HT1080 (cell line): ENCODE data around the gene ITIH5. TPM values are rescaled to one million over a fixed set of nuclear protein-coding genes. Genes with fewer than 3 reads are reported as not detected.
A peak's percentile ranks its signal among the peaks of the same experiment; 100 is the strongest.
"Not testable (repeated sequence)": the region's sequence is repeated elsewhere in the genome, so short reads cannot be mapped to it uniquely, and the experiment has no call there.

Experiments used
- DNase-seq: peaks from one replicate; pipeline ENCODE4 v3.0.0-alpha.2; 2015; ENCODE audit warnings: low read depth
- polyA plus RNA-seq, 2 experiments: library from polyadenylated mRNA; depleted of rRNA; stranded (reverse); fragments of >200 nt; gene quantifications; 2 replicates each; pipeline ENCODE4 v1.2.3, GENCODE V29; 2015
- total RNA-seq: library from RNA; depleted of rRNA; stranded (reverse); fragments of >200 nt; shearing (Covaris generic); gene quantifications from 2 replicates; pipeline ENCODE4 v1.2.3, GENCODE V29; 2014; rRNA removed

Gene ITIH5
- total RNA-seq = not detected in 2 replicates
- polyA plus RNA-seq (2015; cell fraction: cytosol; rRNA removed) = not detected in 2 replicates
- not detected in 2 replicates for polyA plus RNA-seq (2015; cell fraction: nucleus; rRNA removed)

DNA sequence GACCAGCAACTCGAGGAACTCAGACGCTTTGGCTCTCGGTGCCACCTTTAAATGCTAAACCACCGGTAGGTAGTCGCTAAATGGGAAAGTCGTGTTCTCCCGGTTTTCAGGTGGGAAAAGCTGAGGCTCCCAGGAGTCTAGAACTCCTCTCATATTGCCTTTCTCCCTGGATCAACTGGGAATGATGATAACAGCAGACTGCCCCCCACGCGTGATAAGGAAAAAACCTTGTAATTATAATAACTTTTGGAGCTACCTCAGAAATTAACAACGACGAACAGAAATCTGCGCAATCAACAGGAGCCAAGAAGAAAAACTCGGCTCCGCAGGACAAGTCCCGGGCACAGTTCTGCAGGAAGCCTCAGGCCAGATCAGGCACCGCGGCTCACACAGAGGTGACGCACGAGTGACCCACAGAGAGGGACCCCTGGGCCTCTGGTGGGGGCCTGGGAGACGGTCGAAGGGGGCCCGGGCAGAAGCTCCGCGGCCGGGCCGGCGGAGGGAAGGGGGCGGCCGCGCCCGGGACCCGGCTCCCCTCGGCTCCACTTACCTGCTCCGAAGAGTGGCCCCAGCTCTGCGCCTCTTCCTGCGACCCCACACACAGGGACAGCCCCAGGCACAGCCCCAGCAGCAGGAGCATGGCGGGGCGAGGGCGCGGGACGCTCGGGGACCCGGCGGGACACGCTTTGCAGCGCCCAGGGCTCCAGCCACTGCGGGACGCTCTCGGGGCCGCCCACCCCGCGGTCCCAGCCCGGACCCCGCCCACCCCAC is at the start of gene ITIH5:
TSS of gene ITIH5 (minus strand) at position 714 of the 771 bp plus-strand sequence. CDS start at position 640, 74 bp downstream.
- no peak for DNase-seq

DNA sequence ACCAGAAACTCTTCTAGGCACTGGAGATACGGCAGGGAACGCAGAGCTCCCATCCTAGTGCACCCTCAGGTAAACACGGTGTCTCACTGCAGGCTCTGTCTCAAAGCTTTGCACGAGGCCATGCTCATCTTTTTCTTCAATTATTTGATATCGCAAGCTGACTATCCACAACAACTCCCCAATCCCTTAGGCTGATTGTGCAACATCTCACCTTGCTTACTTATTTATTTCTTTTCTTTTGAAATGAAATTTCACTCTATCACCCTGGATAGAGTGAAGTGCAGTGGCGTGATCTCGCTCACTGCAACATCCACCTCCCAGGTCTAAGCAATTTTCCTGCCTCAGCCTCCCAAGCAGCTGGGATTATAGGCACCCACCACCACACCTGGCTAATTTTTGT is 48.7 kb upstream of the ITIH5 start:
- no peak for DNase-seq

DNA sequence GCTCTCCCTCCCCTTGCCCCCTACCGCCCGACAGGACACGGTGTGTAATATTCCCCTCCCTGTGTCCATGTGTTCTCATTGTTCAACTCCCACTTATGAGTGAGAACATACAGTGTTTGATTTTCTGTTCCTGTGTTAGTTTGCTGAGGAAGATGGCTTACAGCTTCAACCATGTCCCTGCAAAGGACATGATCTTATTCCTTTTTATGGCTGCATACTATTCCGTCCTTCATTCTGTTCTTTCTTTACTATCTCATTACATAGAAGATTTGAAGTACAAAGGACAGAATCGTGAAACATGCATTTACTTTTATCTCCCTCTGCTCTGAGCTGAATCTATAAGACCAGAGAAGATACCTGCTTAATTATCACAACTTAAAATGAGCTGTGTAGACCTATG is 44.3 kb upstream of the ITIH5 start:
- not testable (repeated sequence) for DNase-seq

DNA sequence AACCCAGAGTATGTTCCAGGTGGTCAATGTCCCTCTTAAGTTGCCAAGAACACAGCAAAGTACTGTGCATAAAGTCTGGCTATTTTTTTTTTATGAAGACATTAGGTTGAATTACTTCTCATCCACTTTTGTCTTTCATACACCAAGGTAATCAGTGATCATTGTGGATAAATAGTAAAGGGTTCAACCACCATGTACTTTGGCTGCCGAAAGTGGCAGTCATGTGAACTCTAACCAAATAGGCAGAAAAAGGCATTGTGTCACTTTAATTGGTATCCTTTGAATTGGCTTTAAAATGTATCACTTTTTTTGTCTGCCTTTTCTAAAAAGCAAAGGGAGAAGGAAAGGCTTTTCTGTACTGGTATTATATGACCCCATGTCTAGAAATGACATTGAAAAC is 43.7 kb upstream of the ITIH5 start:
- no peak for DNase-seq

DNA sequence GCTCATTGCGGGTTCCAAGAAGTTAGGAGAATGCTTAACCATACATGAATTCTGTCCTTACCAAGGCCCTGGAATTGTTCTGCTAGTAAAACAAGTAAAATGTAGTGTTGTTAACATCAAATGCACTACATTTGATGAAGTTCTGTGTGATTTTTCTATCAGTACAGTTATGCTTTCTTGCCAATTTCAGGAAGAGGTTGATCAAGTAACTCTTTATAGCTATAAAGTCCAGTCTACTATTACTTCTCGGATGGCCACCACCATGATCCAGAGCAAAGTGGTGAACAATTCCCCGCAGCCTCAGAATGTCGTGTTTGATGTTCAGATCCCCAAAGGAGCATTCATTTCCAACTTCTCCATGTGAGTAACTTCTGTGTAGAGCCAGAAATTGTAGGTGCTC is 42.1 kb upstream of the ITIH5 start:
- DNase-seq = no peak

DNA sequence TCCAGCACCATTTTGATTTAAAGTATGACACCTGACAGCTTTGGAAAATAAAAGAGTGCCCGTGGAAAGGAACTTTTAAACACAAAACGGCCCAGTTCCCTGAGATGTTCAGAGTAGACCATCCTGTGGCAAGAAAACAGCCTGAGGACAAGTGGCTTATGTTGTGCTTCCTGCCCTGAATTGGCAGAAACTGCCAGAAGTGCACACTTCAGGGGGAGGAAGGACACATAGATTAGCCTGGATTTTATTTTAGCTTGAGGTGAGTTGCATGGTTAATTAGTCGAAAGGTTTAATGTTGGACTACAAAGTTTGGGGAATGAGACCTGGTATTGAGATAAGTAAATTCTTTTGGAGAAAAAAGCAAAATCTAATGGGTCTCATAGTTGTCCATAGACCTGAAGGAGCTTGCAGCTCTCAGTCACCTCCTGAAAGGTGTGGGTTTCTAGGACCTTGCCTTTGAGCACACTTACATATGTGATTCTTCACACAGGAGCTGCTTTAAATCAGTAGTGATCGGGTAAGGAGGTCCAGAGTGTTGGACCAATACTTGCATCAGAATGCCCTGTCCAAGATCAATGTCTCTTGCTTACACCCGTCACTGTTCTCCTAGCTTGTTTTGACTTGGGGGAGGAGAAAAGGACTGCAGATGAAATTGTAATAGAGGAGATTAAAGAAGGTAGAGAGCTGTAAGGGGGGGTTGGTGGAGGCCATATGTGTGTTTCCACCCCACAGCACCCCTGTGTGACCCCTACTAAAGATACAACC is 41.3 kb upstream of the ITIH5 start:
- no peak for DNase-seq

DNA sequence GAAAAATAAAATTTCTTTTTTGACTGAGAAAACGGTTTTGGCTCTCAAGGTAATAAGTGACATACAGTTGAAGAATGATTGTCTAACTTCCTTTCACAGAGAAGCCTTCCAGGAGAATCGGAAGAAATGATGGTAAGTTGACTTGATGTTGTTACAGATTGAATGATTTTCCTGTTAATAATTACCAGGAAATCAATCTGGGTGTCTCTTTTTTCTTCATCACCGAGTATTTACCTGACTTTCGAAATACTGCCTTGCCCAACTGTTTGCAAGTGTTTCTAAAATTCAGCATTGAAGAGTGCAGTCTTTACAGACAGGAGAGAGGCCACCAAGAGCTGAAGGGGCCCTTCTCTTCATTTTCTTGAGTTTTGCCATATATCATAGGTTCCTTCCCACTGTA is 40.3 kb upstream of the ITIH5 start:
- no peak for DNase-seq

DNA sequence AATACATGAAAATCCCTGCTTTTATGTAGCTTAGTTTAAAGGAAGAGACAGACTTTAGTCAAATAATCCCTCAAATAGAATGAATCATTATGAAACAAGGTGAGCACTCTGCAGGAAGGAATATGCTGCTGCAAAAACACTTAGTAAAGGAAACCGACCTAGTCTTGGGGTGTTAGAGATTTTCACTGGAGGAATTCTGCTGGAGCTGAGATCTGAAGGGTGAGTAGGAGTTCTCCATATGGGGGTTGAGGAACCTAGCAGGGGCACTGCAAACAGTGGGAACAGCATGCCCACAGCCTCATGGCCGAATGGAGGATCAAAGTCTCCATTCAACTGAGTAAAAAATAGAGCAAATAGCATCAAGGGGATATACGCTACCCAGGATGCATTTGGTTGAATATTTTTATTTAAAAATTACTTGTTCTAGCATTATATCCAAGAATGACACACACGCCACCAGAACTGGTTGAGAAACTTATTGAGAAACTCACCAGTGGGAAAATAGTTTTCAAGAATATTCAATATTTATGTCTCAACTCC is 39.8 kb upstream of the ITIH5 start:
- DNase-seq = no peak

DNA sequence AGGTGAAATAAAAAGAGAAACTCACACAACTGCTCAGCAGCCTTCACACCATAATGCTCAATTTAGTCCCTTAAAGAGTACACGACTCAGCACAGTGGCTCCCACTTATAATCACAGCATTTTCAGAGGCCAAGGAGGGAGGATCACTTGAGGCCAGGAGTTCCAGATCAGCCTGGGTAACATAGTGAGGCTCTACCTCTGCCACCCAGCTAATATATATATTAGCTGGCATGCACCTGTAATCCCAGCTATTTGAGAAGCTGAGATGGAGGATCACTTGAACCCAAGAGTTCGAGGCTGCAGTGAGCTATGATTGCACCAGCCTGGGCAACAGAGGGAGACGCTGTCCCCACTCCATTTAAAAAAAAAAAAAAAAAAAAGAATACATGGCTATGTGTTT is 38.6 kb upstream of the ITIH5 start:
- no peak for DNase-seq

DNA sequence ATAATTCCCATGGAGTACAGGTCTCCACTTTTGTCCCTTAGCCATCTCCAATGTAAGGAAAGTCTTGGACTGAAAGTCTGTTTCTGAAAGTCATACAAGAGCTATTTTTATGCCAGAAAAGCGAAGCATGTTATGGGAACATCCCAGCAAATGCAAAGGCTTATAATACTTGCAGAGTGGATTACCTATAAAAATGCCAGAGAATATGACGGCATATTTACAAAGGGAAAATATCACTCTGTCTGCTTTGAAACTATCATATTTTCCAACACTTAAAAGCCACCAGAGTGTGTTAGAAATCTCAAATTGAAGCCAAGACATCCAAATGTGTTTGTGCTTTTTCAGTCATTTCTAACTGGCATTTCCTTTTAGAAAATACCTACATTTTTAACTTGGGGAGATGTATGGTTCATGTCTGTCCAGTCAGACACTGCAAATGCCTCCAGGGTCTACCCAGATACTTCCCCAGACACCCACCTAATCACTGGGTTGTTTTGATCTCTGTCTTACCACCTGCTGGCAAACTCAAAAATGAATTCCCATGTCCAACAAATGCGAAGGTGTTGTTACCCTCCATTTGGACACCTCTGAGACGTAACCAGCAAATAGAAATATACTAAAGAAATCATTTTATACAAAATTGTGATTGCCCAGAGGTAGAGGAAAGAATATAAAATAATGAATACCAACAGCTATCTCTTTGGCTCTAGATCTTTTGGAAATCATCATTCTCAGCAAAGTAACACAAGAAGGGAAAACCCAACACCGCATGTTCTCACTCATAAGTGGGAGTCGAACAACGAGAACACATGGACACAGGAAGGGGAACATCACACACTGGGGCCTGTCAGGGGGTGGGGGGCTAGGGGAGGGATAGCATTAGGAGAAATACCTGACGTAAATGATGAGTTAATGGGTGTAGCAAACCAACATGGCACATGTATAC is 37.6 kb upstream of the ITIH5 start:
- DNase-seq = no peak

DNA sequence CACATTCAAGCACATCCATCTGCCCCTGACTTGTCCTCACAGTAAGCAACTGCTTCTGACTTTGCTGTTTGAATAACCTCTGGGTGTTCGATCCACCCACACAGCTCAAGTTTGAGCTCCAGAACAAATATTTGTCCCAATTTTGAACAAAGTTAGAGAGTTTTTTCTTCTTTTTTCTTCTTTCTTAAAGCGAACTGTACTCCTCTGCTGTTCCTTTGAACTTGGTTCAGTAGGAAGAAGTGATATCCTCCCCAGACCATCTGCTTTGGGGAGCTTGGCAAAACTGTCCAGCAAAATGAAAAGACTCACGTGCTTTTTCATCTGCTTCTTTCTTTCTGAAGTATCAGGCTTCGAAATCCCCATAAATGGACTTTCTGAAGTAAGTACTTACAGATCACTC is 36.4 kb upstream of the ITIH5 start, which contains the start of gene ITIH2:
TSS of gene ITIH2 (plus strand) at position 177 of the 400 bp plus-strand sequence. CDS start at position 296, 119 bp downstream.
- DNase-seq = no peak

DNA sequence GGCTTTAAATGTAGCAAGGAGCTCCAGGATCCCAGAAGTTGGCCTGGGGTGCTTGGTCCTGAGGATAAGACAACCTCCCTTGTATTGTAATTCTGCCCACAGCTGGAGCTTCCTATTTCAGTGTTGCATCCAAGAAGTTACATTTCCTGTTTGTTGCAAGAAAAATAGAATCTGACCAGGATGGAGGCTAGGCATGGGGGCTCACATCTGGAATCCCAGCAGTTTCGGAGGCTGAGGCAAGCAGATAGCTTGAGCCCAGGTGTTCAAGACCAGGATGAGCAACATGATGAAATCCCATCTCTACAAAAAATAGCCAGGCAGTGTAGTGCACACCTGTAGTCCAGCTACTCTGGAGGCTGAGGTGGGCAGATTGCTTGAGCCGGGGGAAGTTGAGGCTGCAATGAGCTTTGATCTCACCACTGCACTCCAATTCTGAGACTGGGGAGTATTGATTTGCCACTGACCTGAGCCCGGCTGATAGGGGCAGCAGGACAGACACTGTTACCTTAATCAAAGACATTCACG is 35.6 kb upstream of the ITIH5 start:
- no peak for DNase-seq

DNA sequence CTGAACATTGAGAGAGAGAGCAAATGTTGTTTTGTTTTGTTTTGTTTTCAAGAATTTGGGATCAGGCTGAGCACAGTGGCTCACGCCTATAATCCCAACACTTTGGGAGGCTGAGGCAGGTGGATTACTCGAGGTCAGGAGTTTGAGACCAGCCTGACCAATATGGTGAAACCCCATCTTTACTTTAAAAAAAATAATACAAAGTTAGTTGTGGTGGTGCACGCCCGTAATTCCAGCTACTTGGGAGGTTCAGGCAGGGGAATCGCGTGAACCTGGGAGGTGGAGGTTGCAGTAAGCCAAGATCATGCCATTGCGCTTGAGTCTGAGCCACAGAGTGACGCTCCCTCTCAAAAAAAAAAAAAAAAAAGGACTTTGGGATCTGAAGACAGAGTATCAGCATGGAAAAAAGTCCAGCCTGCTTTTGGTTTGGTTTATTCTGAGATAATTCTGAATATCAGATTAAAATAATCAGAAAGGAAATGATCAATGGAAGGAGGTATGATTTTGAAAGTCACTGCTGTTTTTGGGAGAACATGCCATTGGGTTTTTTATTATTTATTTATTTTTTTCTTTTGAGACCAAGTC is 34.5 kb upstream of the ITIH5 start:
- no peak for DNase-seq

DNA sequence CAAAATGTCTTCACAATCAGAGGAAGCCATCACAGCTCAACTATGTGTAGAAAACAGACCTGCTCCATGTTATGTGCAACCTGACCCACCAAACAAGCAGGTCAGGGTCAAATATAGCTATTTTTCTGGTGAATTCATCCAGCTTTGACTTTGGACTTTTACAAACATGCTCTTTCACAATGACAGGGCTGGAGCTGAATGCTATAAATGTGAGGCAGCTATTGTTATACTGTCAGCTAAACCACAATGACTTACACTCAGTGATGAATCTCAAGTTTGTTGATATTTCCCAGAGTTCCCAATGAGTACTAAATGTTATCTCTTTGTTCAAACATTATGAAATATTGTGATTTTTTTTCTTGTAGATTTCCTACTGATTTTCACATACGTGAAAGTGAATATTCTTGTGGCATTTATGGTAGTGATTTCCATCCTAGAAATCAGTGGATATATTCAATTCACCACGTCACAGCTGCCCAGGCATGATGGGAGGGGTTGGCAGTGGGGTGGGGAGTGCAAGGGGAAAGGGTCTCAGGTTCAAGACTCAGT is 33.9 kb upstream of the ITIH5 start:
- DNase-seq = peak; percentile 54

DNA sequence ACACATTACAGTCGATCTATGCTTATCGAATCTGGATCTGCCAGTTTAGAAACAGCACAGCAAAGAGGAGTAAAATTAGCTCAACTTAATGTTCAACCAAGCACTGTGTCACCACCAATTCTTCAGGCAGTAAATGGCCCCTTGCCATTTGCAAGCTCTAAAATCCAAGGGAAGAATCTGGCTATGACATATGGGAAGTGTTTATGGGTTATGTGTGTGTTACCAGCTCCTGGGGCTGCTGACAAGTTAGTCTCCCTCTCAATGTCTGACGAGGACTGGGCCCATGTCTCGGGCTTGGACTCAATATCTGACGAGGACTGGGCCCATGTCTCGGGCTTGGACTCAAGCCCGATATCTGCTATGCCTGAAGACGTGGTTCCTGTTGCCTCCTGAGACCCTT is 30.7 kb upstream of the ITIH5 start:
- peak; percentile 17 for DNase-seq

DNA sequence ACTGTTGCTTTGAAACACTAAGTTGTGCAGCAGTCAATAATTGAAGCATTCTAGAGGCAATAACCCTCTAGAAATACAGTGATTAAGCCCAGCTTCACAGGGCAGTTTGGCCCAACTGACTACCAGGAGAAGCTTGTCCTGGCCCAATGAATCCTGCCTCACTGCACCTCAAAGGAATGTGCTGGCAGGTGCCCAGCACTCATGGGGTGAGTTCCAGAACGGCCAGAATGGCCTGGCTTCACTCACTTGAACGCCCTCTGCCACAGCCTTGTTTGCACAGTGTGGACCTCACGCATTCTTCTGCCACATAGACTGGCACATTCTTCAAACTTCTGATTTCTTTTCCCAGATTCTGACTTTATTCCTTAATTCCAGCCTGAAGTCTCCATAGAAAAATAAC is 29.8 kb upstream of the ITIH5 start:
- DNase-seq = peak; percentile 10

DNA sequence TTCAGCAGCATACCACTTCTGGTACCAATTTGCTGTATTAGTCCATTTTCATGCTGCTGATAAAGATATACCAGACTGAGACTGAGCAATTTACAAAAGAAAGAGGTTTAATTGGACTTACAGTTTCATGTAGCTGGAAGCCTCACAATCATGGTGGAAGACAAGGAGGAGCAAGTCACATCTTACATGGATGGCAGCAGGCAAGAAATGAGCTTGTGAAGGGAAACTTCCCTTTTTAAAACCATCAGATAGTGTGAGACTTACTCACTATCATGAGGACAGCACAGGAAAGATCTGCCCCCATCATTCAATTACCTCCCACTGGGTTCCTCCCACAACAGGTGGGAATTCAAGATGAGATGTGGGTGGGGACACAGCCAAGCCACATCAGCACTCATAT is 26.4 kb upstream of the ITIH5 start:
- DNase-seq = not testable (repeated sequence)

DNA sequence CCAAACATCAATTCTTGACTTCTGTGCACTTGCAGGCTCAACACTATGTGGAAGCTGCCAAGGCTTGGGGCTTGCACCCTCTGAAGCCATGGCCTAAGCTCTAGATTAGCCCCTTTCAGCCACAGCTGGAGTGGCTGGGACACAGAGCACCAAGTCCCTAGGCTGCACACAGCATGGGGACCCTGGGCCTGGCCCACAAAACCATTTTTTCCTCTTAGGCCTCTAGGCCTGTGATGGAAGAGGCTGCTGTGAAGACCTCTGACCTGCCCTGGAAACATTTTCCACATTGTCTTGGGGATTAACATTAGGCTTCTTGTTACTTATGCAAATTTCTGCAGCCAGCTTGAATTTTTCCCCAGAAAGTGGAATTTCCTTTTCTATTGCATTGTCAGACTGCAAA is 25.6 kb upstream of the ITIH5 start:
- DNase-seq = not testable (repeated sequence)

DNA sequence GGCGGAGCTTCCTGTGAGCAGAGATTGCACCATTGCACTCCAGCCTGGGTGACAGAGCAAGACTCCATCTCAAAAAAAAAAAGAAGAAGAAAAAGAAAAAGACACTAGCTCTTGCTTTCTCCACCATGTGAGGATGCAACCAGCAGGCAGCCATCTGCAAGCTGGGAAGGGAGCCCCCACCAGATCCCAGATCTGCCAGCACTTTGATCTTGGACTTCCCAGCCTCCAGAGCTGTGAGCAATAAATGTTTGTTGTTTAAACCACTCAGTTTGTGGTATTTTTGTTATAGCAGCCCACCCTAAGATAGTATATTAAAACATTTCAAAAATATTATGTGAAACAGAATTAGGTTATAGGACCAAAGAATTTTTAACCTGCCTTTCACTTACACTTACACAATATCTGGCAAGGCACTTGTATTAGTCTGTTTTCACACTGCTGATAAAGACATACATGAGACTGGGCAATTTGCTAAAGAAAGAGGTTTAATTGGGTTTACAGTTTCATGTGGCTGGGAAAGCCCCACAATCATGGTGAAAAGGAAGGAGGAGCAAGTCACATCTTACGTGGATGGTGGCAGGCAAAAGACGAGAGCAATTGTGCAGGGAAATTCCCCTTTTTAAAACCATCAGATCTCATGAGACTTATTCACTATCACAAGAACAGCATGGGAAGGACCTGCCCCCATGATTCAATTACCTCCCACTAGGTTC is 24.3 kb upstream of the ITIH5 start:
- DNase-seq = not testable (repeated sequence)
